GM19023 (cell line): ENCODE measurements around the gene NKAIN1.
"Not testable (repeated sequence)": the region's sequence is repeated elsewhere in the genome, so short reads cannot be mapped to it uniquely, and the experiment has no call there.

ENCODE experiments used
- ATAC-seq: cut with Tn5 transposase; IDR thresholded peaks from one replicate; pipeline ENCODE4 v1.9.1; 2021; ENCODE audit warnings: mild to moderate bottlenecking, moderate library complexity; ENCODE audit not compliant: unreplicated experiment

NKAIN1 gene

DNA sequence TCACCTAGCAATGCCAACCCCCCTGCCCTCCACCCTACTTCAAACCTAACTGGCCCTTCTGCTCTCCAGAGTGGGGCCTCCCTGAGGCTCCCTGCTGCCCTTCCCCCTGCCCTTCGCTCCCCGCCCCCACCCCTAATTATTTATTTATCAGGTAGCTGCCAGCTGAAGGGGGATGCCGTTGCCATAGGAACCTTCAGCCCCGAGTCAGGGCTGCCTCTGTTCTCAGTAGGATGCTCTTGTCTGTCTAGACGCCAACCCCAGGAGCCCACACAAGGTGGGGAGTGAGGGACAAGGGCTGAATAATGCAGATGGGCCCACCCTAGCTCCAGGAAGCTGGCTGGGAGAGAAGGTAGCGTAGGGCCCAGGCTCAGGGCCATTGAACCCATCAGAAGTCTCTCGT lies 41.1 kb downstream of the NKAIN1 start:
- ATAC-seq = no peak

GRCh38 chr1:31198150-31198549 lies 41.5 kb downstream of the NKAIN1 start:
- no peak for ATAC-seq

GRCh38 chr1:31196685-31197084 lies 43.0 kb downstream of the NKAIN1 start:
- no peak for ATAC-seq

DNA sequence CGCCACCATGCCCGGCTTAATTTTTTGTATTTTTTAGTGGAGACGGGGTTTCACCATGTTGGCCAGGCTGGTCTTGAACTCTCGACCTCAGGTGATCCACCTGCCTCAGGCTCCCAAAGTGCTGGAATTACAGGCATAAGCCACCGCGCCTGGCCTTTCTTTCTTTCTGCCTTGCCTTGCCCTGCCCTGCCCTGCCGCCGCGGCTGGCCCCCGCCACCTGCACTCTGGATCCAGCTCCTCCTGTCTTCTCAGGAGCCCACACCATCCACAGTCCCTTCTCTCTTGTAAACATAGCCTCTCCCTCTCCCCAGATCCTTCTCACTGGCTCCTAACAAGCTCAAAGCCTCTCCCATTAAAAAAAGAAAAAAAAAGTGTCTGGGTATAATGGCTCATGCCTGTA lies 44.4 kb downstream of the NKAIN1 start:
- ATAC-seq = not testable (repeated sequence)

- no peak for ATAC-seq
These were observed 46.0 kb downstream of the NKAIN1 start for GRCh38 chr1:31193729-31194128.

DNA sequence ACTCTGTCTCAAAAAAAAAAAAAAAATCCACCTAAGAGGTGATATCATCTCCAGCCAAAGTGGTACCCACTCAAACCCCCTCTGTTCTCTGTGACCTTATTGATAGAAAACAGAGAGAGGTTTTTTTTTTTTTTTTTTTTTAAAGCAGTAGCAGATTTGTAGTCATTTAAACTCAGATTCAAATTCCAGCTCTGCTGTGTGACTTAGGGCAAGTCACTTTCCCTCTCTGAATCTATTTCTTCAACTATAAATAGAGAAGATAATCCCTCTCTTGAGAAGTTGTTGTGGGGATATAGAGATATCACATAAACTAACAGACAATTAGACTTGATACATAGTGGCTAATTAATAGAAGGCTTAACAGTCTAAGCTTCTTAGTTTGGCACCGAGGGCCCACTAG lies 48.4 kb downstream of the NKAIN1 start:
- no peak for ATAC-seq

DNA sequence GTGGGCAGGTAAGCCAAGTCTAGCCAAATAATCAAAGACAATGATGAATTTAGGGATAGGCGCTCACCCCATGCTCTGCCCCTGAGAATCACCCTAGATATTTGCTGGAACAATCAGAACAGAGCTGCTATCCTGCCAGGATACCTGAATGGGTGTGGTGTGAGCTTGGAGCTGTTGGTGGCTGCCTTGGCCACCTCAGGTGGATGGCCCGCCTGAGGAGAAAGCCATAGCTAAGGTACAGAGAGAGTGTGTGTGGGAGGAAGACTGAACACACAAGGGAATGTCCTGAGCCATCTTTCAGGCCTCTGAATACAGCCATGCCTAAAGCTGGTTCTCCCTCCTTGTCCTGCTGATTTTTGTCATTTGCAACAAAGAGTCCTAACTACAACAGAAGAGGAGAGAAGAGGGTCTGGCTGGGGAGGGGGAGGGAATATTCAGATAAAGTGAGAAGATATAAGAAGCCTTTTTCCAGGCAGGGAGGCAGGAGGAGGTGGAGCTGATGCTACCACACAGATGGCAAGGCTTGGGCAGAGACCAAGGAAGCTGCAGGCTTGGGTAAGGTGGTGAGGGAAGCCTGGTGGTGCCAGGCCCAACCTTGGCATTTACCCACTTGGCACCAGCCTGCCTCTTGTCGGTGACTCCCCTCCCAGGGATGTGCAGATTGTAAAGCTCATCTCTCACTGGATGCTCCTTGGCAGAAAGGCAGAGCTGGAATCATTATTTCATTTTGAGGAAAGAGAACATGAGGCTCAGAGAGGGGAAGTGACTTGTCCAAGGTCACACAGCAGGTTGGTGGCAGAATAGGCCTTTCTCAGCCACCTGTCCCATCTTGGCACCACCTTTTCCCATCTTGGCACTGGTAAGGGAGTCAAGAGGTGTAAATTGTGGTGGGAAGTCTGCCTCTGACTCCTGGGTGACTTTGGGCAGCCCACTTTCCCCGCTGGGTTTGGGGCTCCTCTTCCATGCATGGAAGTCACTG lies 49.7 kb downstream of the NKAIN1 start:
- no peak for ATAC-seq

DNA sequence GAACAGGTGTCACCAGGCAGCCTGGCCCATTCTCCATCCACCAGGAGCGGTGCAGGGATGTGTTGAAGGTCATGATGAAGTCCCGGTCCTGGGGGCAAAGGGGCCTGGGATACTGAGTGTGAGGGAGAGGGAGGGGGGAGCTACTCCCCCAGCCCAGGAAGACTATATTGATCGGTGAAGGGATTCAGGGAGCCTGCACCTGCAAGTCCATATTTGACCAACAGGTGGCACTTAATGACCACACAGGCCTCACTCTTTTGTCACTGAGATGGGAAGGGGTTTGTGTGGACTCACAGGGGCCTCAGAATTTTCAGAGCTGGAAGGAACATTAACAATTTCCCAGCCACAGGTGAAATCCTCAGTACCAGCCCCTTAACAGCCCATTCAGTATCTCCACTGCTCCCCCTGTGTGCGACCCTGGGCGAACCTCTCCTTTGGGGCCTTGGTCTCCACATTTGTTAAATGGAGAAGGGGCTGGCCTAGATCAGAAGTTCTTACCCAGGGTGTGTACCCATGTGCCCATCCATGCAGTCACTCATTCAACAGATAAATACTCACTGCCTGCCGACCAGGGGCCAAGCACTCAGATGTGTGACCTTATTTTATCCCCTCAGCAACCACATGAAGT lies 55.6 kb downstream of the NKAIN1 start:
- no peak for ATAC-seq

DNA sequence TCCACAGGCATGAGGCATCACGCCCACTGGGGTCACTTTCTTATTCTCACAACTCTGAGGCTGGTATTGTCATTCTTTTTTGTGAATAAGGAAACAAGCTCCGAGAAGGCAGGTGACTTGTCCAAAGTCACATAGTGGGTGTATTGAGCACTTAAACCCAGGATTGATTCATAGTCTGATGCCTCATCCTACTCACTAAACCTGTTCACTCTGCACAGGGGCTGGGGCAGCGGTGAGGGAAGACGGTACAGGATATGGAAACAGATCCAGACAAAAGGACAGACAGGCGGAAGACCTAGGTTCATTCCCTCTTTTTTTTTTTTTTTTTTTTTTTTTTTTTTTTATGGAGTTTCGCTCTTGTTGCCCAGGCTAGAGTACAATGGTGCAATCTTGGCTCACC lies 56.6 kb downstream of the NKAIN1 start:
- no peak for ATAC-seq

GRCh38 chr1:31182352-31182751 lies 57.3 kb downstream of the NKAIN1 start:
- no peak for ATAC-seq

GRCh38 chr1:31181515-31182343 lies 58.0 kb downstream of the NKAIN1 start:
- no peak for ATAC-seq

DNA sequence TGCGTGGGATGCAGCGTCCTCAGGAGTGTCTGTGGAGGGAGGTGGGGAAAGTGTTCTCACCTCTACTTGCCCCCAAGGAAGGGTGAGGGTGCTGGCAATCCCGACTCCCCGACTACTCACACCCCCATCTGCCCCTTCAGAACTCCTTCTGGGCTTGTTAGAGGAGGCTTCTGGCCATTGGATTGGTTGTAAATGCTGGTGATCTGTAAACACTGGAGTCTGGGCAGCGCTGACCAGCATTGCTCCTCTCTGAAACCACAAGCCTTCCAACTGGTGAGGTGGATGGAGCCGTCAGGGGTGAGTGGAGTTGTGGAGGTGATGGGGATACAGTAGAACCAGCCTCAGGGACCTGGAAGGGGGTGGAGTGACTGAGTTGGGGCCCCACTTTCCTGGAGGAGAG lies 59.3 kb downstream of the NKAIN1 start:
- no peak for ATAC-seq

DNA sequence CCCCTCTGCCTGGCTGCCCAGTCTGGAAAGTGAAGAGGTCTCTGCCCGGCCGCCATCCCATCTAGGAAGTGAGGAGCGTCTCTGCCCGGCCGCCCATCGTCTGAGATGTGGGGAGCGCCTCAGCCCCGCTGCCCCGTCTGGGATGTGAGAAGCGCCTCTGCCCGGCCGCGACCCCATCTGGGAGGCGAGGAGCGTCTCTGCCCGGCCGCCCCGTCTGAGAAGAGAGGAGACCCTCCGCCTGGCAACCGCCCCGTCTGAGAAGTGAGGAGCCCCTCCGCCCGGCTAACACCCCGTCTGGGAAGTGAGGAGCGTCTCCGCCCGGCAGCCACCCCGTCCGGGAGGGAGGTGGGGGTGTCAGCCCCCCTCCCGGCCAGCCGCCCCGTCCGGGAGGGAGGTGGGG lies 63.4 kb downstream of the NKAIN1 start:
- not testable (repeated sequence) for ATAC-seq

DNA sequence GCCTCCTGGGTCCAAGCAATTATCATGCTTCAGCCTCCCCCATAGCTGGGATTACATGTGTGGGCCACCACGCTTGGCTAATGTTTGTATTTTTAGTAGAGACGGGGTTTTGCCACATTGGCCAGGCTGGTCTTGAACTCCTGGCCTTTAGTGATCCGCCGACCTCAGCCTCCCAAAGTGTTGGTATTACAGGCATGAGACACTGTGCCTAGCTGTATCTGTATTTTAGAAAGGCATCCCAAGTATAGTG lies 69.3 kb downstream of the NKAIN1 start:
- no peak for ATAC-seq

GRCh38 chr1:31166462-31166861 lies 73.2 kb downstream of the NKAIN1 start:
- ATAC-seq = no peak

GRCh38 chr1:31164291-31164690 lies 75.4 kb downstream of the NKAIN1 start:
- ATAC-seq = no peak

DNA sequence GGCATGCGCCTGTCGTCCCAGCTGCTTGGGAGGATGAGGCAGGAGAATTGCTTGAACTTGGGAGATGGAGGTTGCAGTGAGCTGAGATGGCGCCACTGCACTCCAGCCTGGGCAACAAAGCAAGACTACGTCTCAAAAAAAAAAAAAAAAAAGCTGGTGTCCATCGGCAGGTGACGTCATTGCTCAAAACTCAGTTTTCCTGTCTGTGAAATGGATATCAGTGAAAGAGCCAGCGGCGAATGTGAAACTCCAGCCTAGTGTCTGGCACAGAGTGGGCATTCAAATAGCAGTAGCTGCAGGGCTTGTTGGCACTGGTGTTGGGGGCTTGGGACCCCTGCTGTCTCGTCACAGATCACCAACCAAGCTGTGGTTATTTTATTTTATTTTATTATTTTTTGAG lies 75.8 kb downstream of the NKAIN1 start:
- ATAC-seq = no peak

DNA sequence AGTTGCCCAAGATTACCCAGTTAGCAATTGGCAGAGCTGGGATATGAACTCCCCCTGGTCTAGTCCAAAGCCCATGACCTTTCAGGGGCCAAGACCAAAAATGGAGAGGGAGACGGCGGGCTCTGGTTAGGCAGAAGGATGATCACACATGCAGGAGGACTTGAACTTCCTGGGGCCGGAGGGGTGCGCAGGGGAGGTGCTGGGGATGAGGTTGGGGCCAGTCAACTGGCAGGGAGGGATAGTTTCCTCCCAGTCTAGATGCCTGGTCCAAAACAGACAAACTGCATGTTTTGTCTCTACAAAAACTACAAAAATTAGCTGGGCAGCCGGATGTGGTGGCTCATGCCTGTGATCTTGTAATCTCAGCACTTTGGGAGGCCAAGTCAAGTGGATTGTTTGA lies 78.1 kb downstream of the NKAIN1 start:
- no peak for ATAC-seq

- no peak for ATAC-seq
These were observed 79.6 kb downstream of the NKAIN1 start for GRCh38 chr1:31159869-31160611.

DNA sequence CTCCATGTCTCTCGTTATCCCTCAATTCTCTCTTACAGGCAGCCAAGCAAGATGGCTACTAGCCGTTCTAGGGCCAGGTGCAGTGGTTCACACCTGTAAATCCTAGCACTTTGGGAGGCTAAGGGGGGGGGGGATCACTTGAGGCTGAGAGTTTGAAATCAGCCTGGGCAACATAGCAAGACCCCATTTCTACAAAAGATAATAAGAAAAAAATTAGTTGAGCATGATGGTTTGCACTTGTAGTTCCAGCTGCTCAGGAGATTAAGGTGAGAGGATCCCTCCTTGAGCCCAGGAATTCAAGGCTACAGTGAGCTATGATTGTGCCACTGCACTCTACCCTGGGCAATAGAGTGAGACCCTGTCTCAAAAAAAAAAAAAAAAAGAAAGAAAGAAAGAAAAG lies 80.4 kb downstream of the NKAIN1 start:
- no peak for ATAC-seq

- ATAC-seq = peak; percentile 68
These were observed 84.4 kb downstream of the NKAIN1 start for GRCh38 chr1:31155216-31155806.
